ENCODE results near the gene MRGPRE.

DNA sequence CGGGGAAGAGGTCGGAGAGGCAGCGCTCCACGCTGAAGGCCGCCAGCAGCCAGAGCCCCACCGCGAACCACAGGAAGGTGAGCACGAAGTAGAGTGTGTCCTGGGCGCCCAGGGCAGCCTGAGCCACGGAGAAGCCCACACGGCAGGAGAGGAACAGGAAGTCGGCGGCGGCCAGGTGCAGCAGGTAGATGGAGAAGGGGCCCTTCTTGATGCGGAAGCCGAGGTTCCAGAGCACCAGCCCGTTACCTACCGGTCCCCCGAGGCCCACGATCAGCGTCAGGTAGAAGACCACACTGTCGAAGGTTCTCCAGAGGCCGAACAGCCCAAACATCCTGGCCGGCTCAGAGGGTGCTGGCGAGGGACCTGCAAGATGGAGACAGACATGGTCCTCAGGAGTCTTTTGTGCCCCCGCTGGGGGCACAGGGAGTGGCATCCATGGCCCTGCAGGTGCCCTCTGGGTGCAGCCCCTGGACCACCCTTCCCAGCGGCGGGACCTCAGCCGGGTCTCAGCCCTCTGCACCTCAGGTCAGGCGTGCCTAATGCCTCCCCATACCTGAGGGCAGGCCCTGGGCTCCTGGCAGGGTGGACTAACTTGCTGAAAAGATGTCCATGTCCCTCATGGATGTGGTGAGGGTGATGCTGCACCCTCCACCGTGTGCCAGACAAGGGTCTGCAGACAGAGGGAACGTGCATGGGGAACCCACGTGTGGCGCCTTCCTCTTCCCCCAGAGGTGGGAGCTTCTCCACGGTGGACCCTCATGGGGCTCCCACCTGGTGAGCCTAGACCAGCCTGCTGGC lies 13.5 kb downstream of the MRGPRE start, which contains the start of gene MRGPRG:
- TF ChIP-seq POLR2AphosphoS5 (IDR thresholded peaks at IDR 0.05; ENCODE audit: low read depth, low read length) (no peak), FOXP2 (optimal IDR thresholded peaks at IDR 0.05; ENCODE audit: borderline replicate concordance, extremely low read depth, extremely low read length, insufficient read depth) (no peak), SIN3A (IDR thresholded peaks at IDR 0.05; ENCODE audit: borderline replicate concordance, insufficient read depth, low read length) (no peak)
- TF ChIP-seq, protein P1, sequence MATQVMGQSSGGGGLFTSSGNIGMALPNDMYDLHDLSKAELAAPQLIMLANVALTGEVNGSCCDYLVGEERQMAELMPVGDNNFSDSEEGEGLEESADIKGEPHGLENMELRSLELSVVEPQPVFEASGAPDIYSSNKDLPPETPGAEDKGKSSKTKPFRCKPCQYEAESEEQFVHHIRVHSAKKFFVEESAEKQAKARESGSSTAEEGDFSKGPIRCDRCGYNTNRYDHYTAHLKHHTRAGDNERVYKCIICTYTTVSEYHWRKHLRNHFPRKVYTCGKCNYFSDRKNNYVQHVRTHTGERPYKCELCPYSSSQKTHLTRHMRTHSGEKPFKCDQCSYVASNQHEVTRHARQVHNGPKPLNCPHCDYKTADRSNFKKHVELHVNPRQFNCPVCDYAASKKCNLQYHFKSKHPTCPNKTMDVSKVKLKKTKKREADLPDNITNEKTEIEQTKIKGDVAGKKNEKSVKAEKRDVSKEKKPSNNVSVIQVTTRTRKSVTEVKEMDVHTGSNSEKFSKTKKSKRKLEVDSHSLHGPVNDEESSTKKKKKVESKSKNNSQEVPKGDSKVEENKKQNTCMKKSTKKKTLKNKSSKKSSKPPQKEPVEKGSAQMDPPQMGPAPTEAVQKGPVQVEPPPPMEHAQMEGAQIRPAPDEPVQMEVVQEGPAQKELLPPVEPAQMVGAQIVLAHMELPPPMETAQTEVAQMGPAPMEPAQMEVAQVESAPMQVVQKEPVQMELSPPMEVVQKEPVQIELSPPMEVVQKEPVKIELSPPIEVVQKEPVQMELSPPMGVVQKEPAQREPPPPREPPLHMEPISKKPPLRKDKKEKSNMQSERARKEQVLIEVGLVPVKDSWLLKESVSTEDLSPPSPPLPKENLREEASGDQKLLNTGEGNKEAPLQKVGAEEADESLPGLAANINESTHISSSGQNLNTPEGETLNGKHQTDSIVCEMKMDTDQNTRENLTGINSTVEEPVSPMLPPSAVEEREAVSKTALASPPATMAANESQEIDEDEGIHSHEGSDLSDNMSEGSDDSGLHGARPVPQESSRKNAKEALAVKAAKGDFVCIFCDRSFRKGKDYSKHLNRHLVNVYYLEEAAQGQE (IDR thresholded peaks at IDR 0.05; ENCODE audit: insufficient read depth in 1 of 2, low read depth in 2 of 2, low read length in 2 of 2) = no peak

All from PFSK-1 (cell line).